Measurements from ENCODE around the gene MBD6.
A peak's percentile ranks its signal among the peaks of the same experiment; 100 is the strongest.
"Not testable (repeated sequence)": the region's sequence is repeated elsewhere in the genome, so short reads cannot be mapped to it uniquely, and the experiment has no call there.

The MBD6 gene

DNA sequence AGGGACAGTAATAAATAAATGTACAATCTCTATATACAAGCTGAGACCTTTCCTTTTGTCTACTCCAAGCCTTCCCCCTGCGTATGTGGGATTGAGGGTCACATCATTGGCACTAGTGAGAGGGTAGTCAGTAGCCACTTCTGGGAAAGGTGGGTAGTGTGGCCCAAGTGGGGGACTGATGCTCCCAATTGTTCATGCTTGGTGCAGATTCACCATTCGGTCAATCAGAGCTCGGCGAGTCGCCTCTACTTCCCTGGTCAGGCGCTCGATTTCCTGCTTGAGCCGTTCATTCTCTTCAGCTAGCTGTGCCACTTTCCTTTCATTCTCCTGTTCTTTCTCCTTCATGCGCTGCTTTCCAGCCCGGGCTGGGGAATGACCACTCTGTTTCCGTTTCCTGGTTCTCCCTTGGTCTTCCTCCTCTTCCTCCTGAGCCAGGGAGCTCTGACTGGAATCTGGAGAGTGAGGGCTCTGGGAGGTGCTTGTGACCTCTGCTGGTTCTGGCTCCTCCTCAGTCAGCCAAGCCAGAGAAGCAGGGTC lies 5.9 kb upstream of the MBD6 start:
- DNase-seq = no peak

DNA sequence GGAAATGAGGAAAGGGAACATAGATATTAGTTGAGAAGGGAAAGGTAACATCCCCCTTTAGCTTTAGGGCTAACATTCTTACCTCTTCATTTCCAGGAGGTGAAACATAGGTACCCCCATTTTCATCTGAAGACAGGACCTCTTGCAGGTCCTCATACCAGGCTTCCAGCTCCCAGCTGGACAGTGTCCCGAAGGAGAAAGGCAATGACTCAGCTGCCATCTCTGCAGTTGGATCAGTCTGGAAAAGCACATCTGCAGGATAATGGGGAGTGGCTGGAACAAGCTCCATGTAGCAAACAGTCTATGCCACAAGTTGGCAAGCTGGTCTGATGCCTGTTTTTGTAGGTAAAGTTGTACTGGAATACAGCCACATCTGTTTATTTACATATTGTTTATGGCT lies 5.4 kb upstream of the MBD6 start:
- peak; percentile 56 for DNase-seq

DNA sequence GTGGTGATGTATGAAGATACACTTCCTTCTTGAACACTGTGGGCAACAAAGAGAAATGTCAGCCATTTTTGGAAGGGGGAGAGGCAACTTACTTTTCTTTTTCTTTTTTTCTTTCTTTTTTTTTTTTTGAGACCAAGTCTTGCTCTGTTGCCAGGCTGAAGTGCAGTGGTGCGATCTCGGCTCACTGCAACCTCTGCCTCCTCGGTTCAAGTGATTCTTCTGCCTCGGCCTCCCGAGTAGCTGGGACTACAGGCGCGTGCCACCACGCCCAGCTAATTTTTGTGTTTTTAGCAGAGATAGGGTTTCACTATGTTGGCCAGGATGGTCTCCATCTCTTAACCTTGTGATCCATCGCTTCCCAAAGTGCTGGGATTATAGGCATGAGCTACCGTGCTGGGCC lies 4.9 kb upstream of the MBD6 start:
- DNase-seq = not testable (repeated sequence)

DNA sequence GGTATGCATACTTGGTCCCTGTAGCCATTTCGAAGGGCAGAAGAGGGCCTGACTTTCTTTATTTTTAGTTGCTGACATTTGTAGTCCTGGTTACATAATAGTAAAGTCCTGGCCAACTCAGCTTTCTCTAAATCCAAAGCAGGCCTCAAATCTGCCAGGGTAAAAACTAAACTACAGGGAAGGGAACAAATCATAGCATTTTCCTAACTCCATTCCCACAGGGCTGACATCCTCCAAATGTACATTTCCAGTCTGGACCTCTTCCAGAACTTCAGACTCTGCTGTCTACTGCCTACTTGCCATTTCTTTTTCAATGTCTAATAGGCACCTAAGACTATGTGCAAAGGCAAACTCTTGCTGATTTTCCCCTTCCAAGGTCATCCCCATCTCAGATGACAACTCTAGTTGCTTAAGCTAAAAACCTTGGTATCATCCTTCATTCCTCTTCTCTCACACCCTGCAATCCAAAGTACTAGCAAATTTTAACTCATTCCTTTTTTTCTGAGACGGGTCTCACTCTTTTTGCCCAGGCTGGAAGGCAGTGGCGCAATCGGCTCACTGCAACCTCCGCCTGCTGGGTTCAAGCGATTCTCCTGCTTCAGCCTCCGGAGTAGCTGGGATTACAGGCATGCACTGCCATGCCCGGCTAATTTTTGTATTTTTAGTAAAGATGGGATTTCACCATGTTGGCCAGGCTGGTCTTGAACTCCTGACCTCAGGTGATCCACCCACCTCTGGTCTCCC lies 4.3 kb upstream of the MBD6 start:
- DNase-seq = no peak

DNA sequence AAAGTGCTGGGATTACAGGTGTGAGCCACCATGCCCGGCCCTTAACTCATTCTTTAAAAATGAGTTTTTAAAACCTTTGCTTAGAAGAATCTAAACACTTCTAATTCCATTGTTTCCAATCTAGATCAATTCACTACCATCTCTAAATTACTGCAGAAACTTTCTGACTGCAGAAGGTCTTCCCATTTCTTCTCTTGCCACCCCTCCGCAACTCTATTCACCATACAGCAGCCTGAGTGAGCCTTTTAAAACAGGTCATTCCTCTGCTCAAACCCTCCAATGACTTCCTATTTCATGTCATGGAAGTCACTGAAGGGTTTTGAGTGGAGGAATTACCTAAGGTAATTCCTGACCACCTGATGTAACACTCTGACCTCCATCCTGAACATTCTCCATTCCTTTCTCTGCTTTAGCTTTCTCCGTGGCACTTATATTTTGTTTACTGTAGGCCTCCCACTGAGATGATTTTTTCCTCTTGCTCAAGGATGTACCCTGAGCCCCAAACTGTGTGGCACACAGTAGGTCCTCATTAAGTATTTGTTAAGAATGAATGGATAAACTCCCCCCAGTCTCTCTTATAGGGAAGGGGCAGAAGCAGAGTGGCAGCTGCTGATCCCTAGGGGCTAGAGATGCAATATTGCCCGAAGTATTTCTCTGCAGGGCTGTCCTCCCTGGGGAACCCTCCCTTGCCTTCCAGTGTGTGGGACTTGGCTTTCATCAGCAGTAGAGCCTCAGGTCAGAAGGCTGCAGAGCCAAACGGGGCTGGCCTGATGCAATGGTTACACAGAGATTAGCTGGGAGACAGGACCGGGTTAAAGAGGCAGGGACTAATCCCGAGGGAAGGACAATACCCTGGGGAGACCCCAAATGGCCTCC lies 3.5 kb upstream of the MBD6 start:
- DNase-seq = peak; percentile 83

DNA sequence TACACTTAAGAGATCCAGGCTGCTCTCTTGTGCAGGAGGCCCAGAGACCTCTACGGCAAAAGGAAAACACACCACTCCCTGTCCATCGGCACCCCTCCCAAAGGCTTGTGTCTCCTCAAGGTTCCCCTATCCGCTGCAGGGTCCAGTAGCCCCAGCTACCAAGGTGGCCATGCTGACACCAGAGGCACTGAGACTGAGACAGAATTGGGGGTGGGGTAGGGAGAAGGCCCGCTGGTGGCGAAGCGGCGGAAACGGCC lies 2.9 kb upstream of the MBD6 start:
- DNase-seq = no peak

DNA sequence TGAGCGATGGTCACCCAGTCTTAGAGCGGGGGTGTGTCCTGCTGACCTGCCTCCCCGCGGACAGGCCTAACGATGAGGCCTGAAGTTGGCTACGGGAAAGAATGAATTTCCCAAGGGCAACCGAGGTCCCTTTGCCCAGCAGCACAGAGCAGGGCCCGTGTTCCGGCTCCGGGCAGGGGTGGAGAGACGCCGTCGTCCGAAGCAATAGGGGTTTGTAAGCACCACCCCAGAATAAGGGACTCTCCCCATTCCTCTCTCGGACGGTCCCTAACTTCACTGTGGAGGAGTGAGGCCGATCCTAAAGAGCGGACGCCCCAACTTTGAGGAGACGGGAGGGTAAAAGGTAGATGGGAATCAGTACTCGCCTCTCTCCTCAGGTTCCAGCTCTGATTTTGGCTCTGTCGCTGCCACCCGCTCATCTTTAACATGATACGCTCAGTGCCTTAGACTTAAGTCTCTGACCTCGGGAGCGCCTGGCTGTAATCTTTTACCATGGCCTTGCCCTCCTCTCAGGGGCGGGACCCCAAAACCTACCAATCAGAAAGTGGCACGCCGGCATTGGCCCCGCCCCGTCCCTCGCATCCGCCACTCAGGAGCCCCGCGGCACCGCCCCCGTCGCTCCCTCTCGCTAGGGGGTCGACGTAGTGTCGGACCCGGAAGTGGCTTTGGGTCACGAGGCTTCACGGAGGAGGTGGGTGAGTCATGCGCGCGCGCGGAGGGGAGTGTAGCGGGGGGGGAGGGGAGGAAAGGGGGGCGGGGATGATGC lies 2.4 kb upstream of the MBD6 start, which contains the start of gene DDIT3:
TSS of gene DDIT3 (minus strand) at position 462 of the 766 bp plus-strand sequence. CDS start 3,108 bp downstream, outside the sequence.
- DNase-seq = peak; percentile 100

DNA sequence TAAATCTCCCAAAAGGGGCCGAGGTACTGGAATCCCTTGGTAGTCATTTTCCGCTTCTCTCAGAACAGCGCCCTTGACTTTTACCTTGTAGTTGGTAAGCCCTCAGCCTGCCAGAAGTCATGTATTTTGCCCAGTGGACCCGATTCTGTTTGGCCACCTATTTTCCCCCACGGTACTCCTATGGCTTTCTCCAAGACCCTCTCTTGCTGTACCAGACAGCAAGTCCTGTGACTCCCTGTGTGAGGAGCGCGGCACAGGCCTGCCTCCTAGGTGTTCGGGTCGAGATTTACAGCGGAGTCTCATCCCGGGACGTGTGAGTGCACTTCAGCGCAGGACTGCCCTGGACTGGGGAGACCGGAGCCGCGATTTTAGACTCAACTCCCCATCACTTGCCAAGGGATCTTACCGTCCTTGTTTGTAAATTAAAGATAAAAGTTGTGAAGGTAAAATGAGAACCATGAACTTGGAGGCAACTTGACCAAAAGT lies 1.1 kb upstream of the MBD6 start:
- peak; percentile 87 for DNase-seq

DNA sequence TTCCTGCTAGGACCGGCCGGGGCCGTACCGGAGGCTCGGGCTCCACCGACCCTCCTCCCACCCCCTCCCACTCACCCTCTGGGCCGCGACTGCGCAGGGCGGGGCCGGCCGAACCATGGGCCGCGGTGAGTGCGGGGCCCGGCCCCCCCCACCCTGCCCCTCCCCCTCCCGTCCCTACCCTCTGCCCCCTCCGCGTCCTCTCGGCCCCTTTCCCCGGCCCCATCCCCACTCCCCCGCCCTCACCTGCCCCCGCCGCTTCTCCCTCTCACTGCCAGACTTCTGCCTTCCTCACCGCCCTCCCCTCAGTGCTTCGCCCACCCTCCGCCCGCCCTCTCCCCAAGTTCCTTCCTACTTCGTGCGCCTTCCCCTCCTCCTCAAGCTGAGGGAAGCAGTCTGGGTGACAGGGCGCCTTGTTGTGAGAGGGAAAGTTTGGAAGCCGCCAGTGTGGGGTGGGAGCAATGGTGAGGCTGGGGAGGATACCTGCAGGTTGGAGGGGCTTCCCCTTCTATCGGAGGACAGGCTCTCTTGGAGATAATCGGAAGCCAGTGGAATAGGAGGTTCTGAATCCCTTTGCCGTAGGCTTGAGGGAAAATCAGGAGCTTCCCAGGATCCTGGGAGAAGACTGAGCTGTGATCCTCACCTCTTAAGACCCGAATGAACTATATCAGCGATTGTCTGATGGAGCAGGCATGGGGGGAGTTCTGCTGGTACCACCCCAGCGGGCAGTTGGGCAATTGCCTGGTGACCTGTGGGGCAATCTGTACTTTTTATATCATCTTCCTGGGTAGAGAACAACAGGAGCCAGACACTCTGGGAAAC lies 472 bp downstream of the MBD6 start:
- DNase-seq = peak; percentile 72

DNA sequence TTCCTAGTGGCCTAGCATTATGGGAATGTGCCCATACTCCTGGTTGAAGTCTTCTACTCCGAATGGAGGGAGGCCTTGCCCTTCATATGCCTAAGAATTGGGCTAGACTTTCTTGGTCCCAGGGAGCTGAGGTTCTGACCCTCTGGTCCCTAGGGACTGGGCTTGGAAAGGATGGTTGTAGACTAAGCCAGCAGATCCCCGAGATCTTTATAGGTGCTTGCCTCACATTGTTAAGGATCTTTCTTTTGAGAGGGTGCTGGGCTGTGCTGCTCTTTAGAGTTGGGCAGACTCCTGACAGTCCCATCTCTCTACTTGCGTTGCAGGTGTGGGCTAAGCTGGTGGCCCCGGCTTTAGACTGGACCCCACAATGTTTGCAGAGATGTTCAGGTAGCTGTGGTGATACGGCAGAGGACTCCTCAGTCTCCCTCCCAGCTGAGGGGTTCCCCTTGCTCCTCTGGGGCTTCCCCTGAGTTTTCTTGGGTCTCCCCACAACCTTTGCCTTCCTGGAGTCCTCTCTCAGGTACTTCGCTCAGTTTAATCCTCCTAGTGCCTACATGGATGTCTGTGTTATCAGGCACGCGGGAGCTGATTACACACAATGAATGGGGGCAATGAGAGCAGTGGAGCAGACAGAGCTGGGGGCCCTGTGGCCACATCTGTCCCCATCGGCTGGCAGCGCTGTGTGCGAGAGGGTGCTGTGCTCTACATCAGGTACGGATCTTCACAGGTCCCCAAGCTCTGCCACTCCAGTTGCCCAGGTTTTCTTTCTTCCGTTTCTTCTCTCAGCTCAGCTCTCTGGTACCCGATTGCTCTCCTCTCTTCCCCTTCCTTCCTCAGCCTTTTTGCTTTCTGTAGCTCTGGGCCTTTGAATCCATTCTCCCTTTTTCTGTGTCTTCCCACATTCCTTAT lies 1.3 kb downstream of the MBD6 start:
- DNase-seq = no peak

DNA sequence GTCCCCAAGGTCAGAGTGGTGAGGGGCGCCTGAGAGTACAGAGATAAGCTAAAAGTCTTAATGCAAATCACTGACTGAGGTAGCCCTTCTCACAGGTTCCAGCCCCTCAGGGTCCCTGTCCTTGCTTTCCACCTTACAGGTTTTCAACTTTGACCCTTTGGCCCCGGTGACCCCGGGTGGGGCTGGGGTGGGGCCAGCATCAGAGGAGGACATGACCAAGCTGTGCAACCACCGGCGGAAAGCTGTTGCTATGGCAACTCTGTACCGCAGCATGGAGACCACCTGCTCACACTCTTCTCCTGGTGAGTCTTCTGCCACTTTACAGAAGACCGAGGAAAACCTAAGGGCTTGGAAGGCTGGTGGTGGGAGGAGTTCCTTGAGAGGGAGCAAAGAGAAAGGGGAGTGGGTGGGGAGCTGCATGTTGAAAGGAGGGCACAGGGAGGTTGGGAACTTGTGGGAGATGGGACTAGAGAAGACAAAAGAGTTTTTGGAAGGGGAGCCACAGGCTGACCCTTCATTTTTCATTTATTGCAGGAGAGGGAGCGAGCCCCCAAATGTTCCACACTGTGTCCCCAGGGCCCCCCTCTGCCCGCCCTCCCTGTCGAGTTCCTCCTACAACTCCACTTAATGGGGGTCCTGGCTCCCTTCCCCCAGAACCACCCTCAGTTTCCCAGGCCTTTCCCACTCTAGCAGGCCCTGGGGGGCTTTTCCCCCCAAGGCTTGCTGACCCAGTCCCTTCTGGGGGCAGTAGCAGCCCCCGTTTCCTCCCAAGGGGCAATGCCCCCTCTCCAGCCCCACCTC lies 2.4 kb downstream of the MBD6 start:
- no peak for DNase-seq

DNA sequence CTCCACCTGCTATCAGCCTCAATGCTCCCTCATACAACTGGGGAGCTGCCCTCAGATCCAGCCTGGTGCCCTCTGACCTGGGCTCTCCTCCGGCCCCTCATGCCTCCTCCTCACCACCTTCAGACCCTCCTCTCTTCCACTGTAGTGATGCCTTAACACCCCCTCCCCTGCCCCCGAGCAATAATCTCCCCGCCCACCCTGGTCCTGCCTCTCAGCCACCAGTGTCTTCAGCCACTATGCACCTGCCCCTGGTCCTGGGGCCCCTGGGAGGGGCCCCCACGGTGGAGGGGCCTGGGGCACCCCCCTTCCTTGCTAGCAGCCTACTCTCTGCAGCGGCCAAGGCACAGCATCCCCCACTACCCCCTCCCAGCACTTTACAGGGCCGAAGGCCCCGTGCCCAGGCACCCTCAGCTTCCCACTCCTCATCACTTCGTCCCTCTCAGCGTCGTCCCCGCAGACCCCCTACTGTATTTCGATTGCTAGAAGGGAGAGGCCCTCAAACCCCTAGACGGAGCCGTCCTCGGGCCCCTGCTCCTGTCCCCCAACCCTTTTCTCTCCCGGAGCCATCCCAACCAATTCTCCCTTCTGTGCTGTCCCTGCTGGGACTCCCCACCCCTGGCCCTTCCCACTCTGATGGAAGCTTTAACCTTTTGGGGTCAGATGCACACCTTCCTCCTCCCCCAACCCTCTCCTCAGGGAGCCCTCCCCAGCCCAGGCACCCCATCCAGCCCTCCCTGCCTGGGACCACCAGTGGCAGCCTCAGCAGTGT lies 3.2 kb downstream of the MBD6 start:
- no peak for DNase-seq

DNA sequence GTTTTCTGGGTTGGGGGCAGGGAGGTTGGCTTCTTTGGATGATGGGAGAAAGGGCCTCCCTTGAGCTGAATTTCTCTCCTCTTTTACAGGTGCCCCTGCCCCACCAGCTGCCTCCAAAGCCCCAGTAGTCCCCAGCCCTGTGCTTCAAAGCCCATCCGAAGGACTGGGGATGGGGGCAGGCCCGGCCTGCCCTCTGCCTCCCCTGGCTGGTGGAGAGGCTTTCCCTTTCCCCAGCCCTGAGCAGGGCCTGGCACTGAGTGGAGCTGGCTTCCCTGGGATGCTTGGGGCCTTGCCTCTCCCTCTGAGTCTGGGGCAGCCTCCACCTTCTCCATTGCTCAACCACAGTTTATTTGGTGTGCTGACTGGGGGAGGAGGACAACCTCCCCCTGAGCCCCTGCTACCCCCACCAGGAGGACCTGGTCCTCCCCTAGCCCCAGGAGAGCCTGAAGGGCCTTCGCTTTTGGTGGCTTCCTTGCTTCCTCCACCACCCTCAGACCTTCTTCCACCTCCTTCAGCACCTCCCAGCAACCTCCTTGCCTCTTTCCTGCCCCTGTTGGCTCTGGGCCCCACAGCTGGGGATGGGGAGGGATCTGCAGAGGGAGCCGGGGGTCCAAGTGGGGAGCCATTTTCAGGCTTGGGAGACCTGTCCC lies 4.0 kb downstream of the MBD6 start:
- DNase-seq = no peak

DNA sequence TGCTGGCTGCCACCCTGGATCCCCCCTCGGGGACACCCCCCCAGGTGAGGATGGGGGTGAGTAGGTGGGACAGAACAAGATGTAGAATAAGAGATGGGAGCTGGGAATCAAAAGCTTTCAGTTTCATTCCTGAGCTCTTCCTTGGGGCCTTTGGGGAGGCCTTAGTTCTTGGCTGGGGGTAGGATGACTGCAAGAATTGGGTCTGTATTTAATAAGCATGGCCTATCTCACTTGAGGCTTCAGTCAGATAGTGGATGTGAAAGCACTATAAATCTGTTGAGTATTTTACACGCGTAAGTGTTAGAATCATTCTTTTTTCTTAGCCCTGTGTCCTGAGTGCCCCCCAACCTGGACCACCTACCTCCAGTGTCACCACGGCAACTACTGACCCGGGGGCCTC lies 4.6 kb downstream of the MBD6 start:
- DNase-seq = no peak

DNA sequence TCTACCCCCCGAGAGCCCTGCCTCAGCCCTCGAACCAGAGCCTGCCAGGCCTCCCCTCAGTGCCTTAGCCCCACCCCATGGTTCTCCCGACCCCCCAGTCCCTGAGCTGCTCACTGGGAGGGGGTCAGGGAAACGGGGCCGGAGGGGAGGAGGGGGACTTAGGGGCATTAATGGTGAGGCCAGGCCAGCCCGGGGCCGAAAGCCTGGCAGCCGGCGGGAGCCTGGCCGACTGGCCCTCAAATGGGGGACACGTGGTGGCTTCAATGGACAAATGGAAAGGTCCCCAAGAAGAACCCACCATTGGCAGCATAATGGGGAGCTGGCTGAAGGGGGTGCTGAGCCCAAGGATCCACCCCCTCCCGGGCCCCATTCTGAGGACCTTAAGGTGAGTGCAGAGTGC lies 5.6 kb downstream of the MBD6 start:
- DNase-seq = no peak

DNA sequence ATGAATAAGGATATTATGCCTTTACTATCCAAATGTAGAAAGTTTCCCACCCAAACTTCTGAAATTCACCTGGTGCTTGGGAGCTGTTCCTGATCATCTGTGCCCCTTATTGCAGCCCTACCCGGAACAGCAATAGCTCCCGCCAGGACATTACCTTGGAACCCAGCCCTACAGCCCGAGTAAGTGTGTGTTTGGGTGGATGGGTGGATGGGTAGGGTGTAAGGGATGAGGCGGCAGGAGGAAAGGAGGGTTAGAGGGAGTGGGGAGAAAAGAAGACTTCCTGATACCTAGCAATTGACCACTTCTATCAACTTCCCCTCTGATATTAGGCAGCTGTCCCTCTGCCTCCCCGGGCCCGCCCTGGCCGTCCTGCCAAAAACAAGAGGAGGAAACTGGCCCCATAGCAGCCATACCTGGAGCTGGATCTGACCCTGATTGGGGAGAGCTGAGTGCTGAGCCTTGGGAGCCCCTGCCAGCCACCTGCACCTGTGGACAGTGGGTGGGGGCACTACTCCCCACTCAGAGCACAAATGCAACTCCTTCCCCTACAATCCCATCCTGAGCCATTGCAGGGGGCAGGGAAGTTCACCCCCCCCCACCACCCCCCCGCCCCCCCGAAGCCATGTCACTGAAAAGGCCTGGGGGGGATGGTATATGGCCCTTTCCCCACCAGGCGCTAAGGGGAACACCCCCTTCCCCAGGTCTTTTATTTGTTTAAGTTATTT lies 6.4 kb downstream of the MBD6 start:
- DNase-seq = no peak

DNA sequence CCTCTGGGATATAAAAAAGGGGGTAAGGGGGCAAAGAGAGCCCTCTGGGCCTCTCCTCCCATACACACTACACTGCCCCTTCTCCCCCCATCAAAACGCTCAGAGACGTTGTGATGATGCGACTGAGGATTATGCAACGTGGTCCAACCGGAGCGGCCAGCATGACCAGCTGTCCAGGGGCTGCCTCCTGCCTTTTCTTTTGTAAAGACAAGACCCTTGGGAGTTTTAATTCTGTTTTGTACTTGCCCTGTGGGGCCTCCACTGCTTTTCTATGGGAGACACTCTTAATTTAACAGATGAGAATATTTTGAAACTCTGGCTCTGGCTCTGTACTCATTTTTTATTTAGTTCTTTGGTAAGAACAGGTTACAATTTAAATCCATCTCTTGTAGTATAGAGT lies 7.2 kb downstream of the MBD6 start:
- no peak for DNase-seq

DNA sequence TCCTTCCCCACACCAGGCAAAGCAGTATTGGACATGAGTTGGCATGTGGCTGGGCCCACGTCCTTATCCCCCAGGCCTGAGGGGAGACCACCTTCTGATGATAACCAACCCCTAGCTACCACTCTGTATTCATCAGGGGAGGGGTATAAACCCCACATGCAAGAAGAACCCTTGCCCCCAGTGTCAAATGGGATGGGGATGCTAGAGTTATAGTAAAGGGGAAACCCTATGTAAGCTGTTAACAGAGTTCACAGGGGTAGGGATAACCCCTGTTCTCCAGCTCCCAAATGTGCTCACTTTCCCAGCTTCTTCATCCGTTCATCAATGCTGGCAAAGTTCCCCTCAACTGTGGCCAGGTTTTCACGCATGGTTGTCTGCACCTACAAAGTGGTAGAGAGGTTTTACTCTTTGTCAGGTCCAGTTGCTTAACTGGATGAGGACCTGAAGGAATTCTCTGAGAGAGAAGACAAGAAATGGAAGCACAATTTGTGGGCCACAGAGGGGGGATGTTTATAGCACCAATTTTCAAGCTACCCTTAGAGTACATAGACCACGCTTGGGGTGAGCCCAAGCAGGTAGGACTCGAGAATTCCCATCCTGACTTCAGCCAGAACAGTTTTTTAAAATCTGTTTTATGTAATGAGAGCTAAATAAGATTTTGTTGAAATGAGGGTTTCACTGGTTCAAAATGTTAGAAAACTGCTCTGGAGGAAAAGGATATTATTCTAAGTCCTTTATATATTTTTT lies 7.9 kb downstream of the MBD6 start:
- no peak for DNase-seq

Measured in DMS53 (cell line).